ENCODE results near the gene SDCCAG8.

GRCh38 chr1:243233908-243234307 is 21.9 kb upstream of the SDCCAG8 start:
- TF ChIP-seq POLR2A (IDR thresholded peaks at IDR 0.05) (no peak), CTCF (IDR thresholded peaks at IDR 0.05) (no peak)
